OCI-LY3 (cell line): ENCODE measurements around the gene TICAM1.
A peak's percentile ranks its signal among the peaks of the same experiment; 100 is the strongest.

Experiments
- H2AFZ ChIP-seq: fragments of 200-600, 300-600 bp; shearing (Covaris generic); 2 replicates; pipeline ENCODE4 v1.6.0; 2014; ENCODE audit warnings: antibody characterized with exemption, low read depth, low read length
- H3K27ac ChIP-seq: fragments of 200-600, 300-600 bp; sonication (generic); 2 replicates; pipeline ENCODE4 v1.5.1; 2014; ENCODE audit warnings: mild to moderate bottlenecking, low read length, moderate library complexity, mixed read lengths
- H3K27me3 ChIP-seq: fragments of 200-600, 300-600 bp; sonication (generic); 2 replicates; pipeline ENCODE4 v1.6.1; 2014; ENCODE audit warnings: low read depth, low read length, mixed read lengths
- H3K36me3 ChIP-seq: fragments of 200-600, 300-600 bp; sonication (generic); replicated peaks from 2 replicates; pipeline ENCODE3; 2014; ENCODE audit warnings: low read depth, low read length, mixed read lengths
- H3K4me1 ChIP-seq: fragments of 300-600, 200-600 bp; sonication (generic); 2 replicates; pipeline ENCODE4 v1.6.1; 2014; ENCODE audit warnings: low read length, mixed read lengths
- H3K4me2 ChIP-seq: fragments of 200-600, 300-600 bp; sonication (generic); 2 replicates; pipeline ENCODE4 v1.6.1; 2014; ENCODE audit warnings: low read length, mixed read lengths
- H3K4me3 ChIP-seq: fragments of 300-600, 200-600 bp; sonication (generic); 2 replicates; pipeline ENCODE4 v1.5.1; 2014; ENCODE audit warnings: antibody characterized with exemption, mild to moderate bottlenecking, low read length, moderate library complexity
- H3K79me2 ChIP-seq: fragments of 300-600, 200-600 bp; shearing (Covaris generic); 2 replicates; pipeline ENCODE4 v1.6.1; 2014; ENCODE audit warnings: mild to moderate bottlenecking, low read length, mixed read lengths
- H3K9ac ChIP-seq: fragments of 300-600, 200-600 bp; shearing (Covaris generic); 2 replicates; pipeline ENCODE4 v1.6.0; 2014; ENCODE audit warnings: mild to moderate bottlenecking, low read length, moderate library complexity
- H3K9me3 ChIP-seq: fragments of 200-600, 300-600 bp; shearing (Covaris generic); 2 replicates; pipeline ENCODE4 v1.6.1; 2014; ENCODE audit warnings: low read length, mixed read lengths; ENCODE audit not compliant: insufficient read depth
- H4K20me1 ChIP-seq: fragments of 200-600, 300-600 bp; sonication (generic); 2 replicates; pipeline ENCODE4 v1.6.1; 2016; ENCODE audit warnings: low read length, mixed read lengths; ENCODE audit not compliant: insufficient read depth
- EZH2phosphoT487 ChIP-seq: fragments of 200-600 bp; shearing (Covaris generic); IDR thresholded peaks from 2 replicates; pipeline ENCODE4 v1.6.1; 2018; ENCODE audit warnings: antibody characterized with exemption, mixed run types, low read depth
- TF ChIP-seq, protein P1 (sequence below): fragments of 200-600, 300-600 bp; sonication (generic); IDR thresholded peaks from 2 replicates; pipeline ENCODE4 v1.5.1; 2014; ENCODE audit warnings: antibody characterized with exemption, low read length, low read depth

The TICAM1 gene

DNA sequence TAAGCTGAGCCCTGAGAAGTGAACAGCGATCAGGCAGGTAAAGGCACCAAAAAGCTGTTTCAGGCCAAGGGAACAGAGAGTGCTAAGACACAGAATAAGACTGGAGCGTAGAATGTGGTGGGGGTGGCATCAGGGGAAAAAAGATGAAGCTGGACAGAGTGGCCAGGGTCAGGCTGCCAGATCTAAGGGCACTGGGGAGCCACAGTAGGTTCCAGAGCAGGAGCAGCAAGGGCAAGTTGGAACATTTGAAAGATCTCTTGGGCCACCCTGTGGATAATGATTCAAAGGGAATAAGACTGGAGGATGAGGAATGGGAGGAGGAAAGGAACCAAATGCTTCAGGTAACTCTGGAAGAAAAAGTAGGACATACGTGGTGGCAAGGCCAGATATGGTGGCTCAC, 42.4 kb upstream of the TICAM1 start:
- no peak overlapping the region for H3K4me2 ChIP-seq
- H3K27ac ChIP-seq, result no peak overlapping the region
- H3K4me3 ChIP-seq, result no peak overlapping the region
- no peaks in the 10 kb centered on the region for H3K36me3 ChIP-seq
- no peaks in the 10 kb centered on the region for H3K9me3 ChIP-seq
- H4K20me1 ChIP-seq, result no peaks in the 10 kb centered on the region
- no peak for TF ChIP-seq EZH2phosphoT487
- TF ChIP-seq, protein P1, sequence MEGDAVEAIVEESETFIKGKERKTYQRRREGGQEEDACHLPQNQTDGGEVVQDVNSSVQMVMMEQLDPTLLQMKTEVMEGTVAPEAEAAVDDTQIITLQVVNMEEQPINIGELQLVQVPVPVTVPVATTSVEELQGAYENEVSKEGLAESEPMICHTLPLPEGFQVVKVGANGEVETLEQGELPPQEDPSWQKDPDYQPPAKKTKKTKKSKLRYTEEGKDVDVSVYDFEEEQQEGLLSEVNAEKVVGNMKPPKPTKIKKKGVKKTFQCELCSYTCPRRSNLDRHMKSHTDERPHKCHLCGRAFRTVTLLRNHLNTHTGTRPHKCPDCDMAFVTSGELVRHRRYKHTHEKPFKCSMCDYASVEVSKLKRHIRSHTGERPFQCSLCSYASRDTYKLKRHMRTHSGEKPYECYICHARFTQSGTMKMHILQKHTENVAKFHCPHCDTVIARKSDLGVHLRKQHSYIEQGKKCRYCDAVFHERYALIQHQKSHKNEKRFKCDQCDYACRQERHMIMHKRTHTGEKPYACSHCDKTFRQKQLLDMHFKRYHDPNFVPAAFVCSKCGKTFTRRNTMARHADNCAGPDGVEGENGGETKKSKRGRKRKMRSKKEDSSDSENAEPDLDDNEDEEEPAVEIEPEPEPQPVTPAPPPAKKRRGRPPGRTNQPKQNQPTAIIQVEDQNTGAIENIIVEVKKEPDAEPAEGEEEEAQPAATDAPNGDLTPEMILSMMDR, result no peak
- no peak overlapping the region for H2AFZ ChIP-seq
- peaks cover 10% of the 10 kb centered on the region; the same call in 1 of the 2 replicates for H3K27me3 ChIP-seq
- H3K79me2 ChIP-seq, result no peaks in the 10 kb centered on the region
- peaks cover 12% of the 10 kb centered on the region for H3K4me1 ChIP-seq
- no peak overlapping the region for H3K9ac ChIP-seq

DNA sequence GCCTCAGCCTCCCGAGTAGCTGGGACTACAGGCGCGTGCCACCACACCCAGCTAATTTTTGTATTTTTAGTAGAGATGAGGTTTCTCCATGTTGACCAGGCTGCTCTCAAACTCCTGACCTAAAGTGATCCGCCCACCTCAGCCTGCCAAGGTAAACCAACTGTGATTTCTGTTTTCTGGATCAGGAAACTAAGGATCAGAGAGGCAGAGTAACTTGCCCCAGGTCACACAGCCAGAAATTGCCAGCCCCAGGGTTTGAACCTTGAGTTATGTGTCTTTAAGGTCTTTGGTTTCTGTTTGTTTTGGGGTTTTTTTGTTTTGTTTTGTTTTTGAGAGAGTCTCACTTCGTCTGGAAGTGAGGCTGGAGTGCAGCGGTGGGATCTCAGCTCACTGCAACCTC, 40.2 kb upstream of the TICAM1 start:
- Histone ChIP-seq H3K9me3 (no peaks in the 10 kb centered on the region), H3K27ac (no peak overlapping the region), H4K20me1 (no peaks in the 10 kb centered on the region), H3K4me1 (peaks cover 18% of the 10 kb centered on the region), H3K36me3 (no peaks in the 10 kb centered on the region), H3K27me3 (peaks cover 10% of the 10 kb centered on the region; the same call in 1 of the 2 replicates), H2AFZ (no peak overlapping the region), H3K4me3 (no peak overlapping the region), H3K4me2 (no peak overlapping the region), H3K79me2 (no peaks in the 10 kb centered on the region), H3K9ac (no peak overlapping the region)
- no peak for TF ChIP-seq EZH2phosphoT487

- Histone ChIP-seq H3K4me1 (peaks cover 23% of the 10 kb centered on the region), H2AFZ (no peak overlapping the region), H3K4me2 (peak overlapping the region; percentile 12; the same call in 1 of the 2 replicates)
Observed at GRCh38 chr19:4870025-4870700, 38.7 kb upstream of the TICAM1 start.

GRCh38 chr19:4868286-4868834, 36.8 kb upstream of the TICAM1 start:
- Histone ChIP-seq H3K79me2 (no peaks in the 10 kb centered on the region), H2AFZ (0 out of 2 replicates have a peak overlapping the region, but pooled peaks have one; percentile 20), H3K9me3 (no peaks in the 10 kb centered on the region), H3K4me1 (peaks cover 23% of the 10 kb centered on the region), H3K9ac (peak overlapping the region; percentile 59; the same call in 1 of the 2 replicates), H3K4me3 (peak overlapping the region; percentile 89), H3K4me2 (peak overlapping the region; percentile 87), H4K20me1 (no peaks in the 10 kb centered on the region), H3K27ac (no peak overlapping the region), H3K36me3 (no peaks in the 10 kb centered on the region), H3K27me3 (0 out of 2 replicates have a peak, but pooled peaks cover 1% of the 10 kb centered on the region)
- TF ChIP-seq, protein P1, result no peak
- no peak for TF ChIP-seq EZH2phosphoT487

More at GRCh38 chr19:4870025-4870700, 38.7 kb upstream of the TICAM1 start:
- Histone ChIP-seq H3K27me3 (peaks cover 10% of the 10 kb centered on the region; the same call in 1 of the 2 replicates), H3K4me3 (no peak overlapping the region), H4K20me1 (no peaks in the 10 kb centered on the region), H3K36me3 (no peaks in the 10 kb centered on the region), H3K9me3 (no peaks in the 10 kb centered on the region), H3K9ac (no peak overlapping the region), H3K27ac (no peak overlapping the region), H3K79me2 (no peaks in the 10 kb centered on the region)
- no peak for TF ChIP-seq EZH2phosphoT487
- TF ChIP-seq, protein P1, result no peak
